GM12801 (cell line): ENCODE data around the gene FRG1.

Source experiments
- CTCF ChIP-seq: IDR thresholded peaks from one replicate; pipeline ENCODE4 v1.5.1; 2011; ENCODE audit warnings: control low read depth; ENCODE audit not compliant: insufficient read length; ENCODE audit errors: extremely low read depth

Gene FRG1

GRCh38 chr4:189974056-189974455 lies 33.4 kb downstream of the FRG1 start:
- no peak for TF ChIP-seq CTCF

GRCh38 chr4:189979196-189980047 lies 38.8 kb downstream of the FRG1 start:
- no peak for TF ChIP-seq CTCF

GRCh38 chr4:189981970-189982369 lies 41.3 kb downstream of the FRG1 start:
- no peak for TF ChIP-seq CTCF

- no peak for TF ChIP-seq CTCF
These were observed 48.3 kb downstream of the FRG1 start for GRCh38 chr4:189988877-189989431.
